ENCODE results near the gene TUBGCP2. TPM values are rescaled to one million over a fixed set of nuclear protein-coding genes. Genes with fewer than 3 reads are reported as not detected.

The TUBGCP2 gene
- total and polyA plus RNA-seq, 2 of the 13 experiments (the other 11 are each of a cell fraction or from before 2014, with no cell fraction given) = 21.3 to 34.5 TPM

DNA sequence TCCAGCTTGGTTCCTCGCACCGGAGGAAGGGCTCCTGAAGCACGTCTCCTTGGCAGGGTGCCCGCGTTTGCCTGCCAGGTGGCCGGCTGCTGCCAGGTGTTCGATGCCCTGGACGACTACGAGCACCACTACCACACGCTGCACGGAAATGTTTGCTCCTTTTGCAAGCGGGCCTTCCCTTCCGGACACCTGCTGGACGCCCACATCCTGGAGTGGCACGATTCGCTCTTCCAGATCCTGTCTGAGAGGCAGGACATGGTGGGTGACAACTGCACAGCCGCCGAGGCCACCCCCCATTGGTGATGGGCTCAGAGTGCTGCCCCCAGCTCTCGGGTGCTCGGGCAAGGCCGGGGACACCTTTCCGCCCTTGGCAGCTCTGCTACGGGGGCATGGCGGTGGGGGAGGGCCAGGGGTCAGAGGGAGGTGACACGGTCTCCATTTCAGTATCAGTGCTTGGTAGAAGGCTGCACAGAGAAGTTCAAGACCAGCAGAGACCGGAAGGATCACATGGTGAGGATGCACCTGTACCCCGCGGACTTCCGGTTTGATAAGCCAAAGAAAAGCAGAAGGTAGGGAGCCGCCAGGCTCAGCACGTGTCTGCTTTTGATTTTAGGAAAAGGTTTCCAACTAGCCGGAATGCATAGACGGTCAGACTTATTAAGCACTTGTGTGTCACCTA lies 1.2 kb upstream of the TUBGCP2 start:
- intact Hi-C loops (cut with micrococcal nuclease; ENCODE audit: unreplicated experiment) = no loop called here
- no TSS peak for BruUV-seq (replicated peaks)
- CTCF ChIA-PET (ENCODE audit: low intra/inter-chr PET ratio, low total read pairs) = no interaction called here

More for the DNA sequence above, 1.2 kb upstream of the TUBGCP2 start:
- WGBS (ENCODE audit: low lambda C conversion rate) = 97% methylated on average over 22 of the region's 33 CpGs
- H2AFZ ChIP-seq (ENCODE audit: low read length) = no peak overlapping the region
- no peak for TF ChIP-seq ZBTB34 (CRISPR knock-in tag; IDR thresholded peaks at IDR 0.05)
- no peak for TF ChIP-seq RNF2 (conservative IDR thresholded peaks at IDR 0.05; ENCODE audit: low read depth)
- TF ChIP-seq GTF3A (CRISPR knock-in tag; conservative IDR thresholded peaks at IDR 0.05) = no peak
- TF ChIP-seq GABPB1 (CRISPR knock-in tag; IDR thresholded peaks at IDR 0.05) = no peak
- TF ChIP-seq CCAR2 (optimal IDR thresholded peaks at IDR 0.05; ENCODE audit: low read depth, low read length) = no peak
- TF ChIP-seq CREB1 (IDR thresholded peaks at IDR 0.05) = no peak
- no peak for TF ChIP-seq CREB1 (CRISPR knock-in tag; IDR thresholded peaks at IDR 0.05)
- TF ChIP-seq EHMT2 (IDR thresholded peaks at IDR 0.05; ENCODE audit: borderline replicate concordance, low read depth, low read length) = no peak
- TF ChIP-seq, protein P1, sequence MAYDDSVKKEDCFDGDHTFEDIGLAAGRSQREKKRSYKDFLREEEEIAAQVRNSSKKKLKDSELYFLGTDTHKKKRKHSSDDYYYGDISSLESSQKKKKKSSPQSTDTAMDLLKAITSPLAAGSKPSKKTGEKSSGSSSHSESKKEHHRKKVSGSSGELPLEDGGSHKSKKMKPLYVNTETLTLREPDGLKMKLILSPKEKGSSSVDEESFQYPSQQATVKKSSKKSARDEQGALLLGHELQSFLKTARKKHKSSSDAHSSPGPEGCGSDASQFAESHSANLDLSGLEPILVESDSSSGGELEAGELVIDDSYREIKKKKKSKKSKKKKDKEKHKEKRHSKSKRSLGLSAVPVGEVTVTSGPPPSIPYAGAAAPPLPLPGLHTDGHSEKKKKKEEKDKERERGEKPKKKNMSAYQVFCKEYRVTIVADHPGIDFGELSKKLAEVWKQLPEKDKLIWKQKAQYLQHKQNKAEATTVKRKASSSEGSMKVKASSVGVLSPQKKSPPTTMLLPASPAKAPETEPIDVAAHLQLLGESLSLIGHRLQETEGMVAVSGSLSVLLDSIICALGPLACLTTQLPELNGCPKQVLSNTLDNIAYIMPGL (CRISPR knock-in tag; IDR thresholded peaks at IDR 0.05; ENCODE audit: borderline replicate concordance in 1 of 2, low read depth in 1 of 2) = no peak
- TF ChIP-seq ZNF629 (CRISPR knock-in tag; conservative IDR thresholded peaks at IDR 0.05) = no peak
- no peak for TF ChIP-seq ZNF383 (CRISPR knock-in tag; IDR thresholded peaks at IDR 0.05; ENCODE audit: borderline replicate concordance)
- TF ChIP-seq ELF4 (CRISPR knock-in tag; IDR thresholded peaks at IDR 0.05; ENCODE audit: borderline replicate concordance) = no peak
- no peak for TF ChIP-seq ZNF577 (CRISPR knock-in tag; IDR thresholded peaks at IDR 0.05; ENCODE audit: borderline replicate concordance, low read depth)
- no peak for TF ChIP-seq DDIT3 (CRISPR knock-in tag; IDR thresholded peaks at IDR 0.05)
- TF ChIP-seq NCOR1 (IDR thresholded peaks at IDR 0.05; ENCODE audit: borderline replicate concordance, low read length) = no peak
- POLR2A ChIA-PET = interaction anchor here (0.8 kb wide), 1 partner anchor 14 kb away, joined by 3 read pairs; no protein-coding TSS in a partner anchor
- peak overlapping the region in 2 of 3 experiments; percentile 29 to 86; a peak in 3 of 6 replicates for H3K4me3 ChIP-seq (replicated peaks in 1 of 3; ENCODE audit: insufficient read depth in 1 of 3, low read depth in 2 of 3, low read length in 3 of 3)
- H3K4me2 ChIP-seq (ENCODE audit: low read depth, low read length) = peak overlapping the region; percentile 70
- ATAC-seq = no peak
- H4K20me1 ChIP-seq (ENCODE audit: insufficient read depth, low read length) = peaks cover 9% of the 10 kb centered on the region
- DNase-seq (ENCODE audit: low spot score) = no peak
- H3K9me3 ChIP-seq (ENCODE audit: low read length) = no peaks in the 10 kb centered on the region
- H3K79me2 ChIP-seq (ENCODE audit: insufficient read depth, low read length) = peaks cover 24% of the 10 kb centered on the region
- no peak overlapping the region for H3K27ac ChIP-seq (ENCODE audit: extremely low read length, insufficient read depth, low read length)
- peaks cover 19% of the 10 kb centered on the region for H3K4me1 ChIP-seq (ENCODE audit: insufficient read depth, low read length)
- no peak for FAIRE-seq
- H3K27me3 ChIP-seq (ENCODE audit: control insufficient read depth in 1 of 2, insufficient read depth in 2 of 2, low read length in 2 of 2) = no peaks in the 10 kb centered on the region; a peak in 1 of 5 replicates
- H3K36me3 ChIP-seq (replicated peaks in 1 of 2; ENCODE audit: control insufficient read depth in 1 of 2, insufficient read depth in 2 of 2, low read length in 2 of 2) = peaks cover 14 to 35% of the 10 kb centered on the region in 2 experiments; a peak in 4 of 5 replicates
- peak overlapping the region; percentile 26; the same call in 1 of the 2 replicates for H3K9ac ChIP-seq (ENCODE audit: insufficient read depth, low read depth, low read length)
- in situ Hi-C loops (cut with HindIII; ENCODE audit: extremely low pct_ligation_motif_present, low pct_unique_long_range_greater_than_20kb) = no loop called here
